ENCODE measurements around the gene BMP2.

Gene BMP2

GRCh38 chr20:6739406-6739805 lies 28.1 kb upstream of the BMP2 start:
- no peak overlapping the region for H3K4me3 ChIP-seq (ENCODE audit: insufficient read depth, low read depth, low read length, poor library complexity, severe bottlenecking)
- no peaks in the 10 kb centered on the region for H3K9me3 ChIP-seq (ENCODE audit: control insufficient read depth, low read length)
- no peaks in the 10 kb centered on the region for H3K27me3 ChIP-seq (replicated peaks; ENCODE audit: control insufficient read depth, insufficient read depth, low read length, poor library complexity, severe bottlenecking)
- H3K27ac ChIP-seq (ENCODE audit: insufficient read depth, low read length, poor library complexity, severe bottlenecking): no peak overlapping the region
- no peak for DNase-seq
- H3K36me3 ChIP-seq (ENCODE audit: control insufficient read depth, insufficient read depth, low read length): no peaks in the 10 kb centered on the region
- H3K4me1 ChIP-seq (ENCODE audit: control insufficient read depth, insufficient read depth, low read length, poor library complexity, severe bottlenecking): no peaks in the 10 kb centered on the region

- Histone ChIP-seq H3K27me3 (replicated peaks; ENCODE audit: control insufficient read depth, insufficient read depth, low read length, poor library complexity, severe bottlenecking) (no peaks in the 10 kb centered on the region), H3K27ac (ENCODE audit: insufficient read depth, low read length, poor library complexity, severe bottlenecking) (no peak overlapping the region), H3K9me3 (ENCODE audit: control insufficient read depth, low read length) (no peaks in the 10 kb centered on the region), H3K4me3 (ENCODE audit: insufficient read depth, low read depth, low read length, poor library complexity, severe bottlenecking) (no peak overlapping the region), H3K4me1 (ENCODE audit: control insufficient read depth, insufficient read depth, low read length, poor library complexity, severe bottlenecking) (no peaks in the 10 kb centered on the region), H3K36me3 (ENCODE audit: control insufficient read depth, insufficient read depth, low read length) (no peaks in the 10 kb centered on the region)
- no peak for DNase-seq
Observed at GRCh38 chr20:6740096-6740495, 27.4 kb upstream of the BMP2 start.

DNA sequence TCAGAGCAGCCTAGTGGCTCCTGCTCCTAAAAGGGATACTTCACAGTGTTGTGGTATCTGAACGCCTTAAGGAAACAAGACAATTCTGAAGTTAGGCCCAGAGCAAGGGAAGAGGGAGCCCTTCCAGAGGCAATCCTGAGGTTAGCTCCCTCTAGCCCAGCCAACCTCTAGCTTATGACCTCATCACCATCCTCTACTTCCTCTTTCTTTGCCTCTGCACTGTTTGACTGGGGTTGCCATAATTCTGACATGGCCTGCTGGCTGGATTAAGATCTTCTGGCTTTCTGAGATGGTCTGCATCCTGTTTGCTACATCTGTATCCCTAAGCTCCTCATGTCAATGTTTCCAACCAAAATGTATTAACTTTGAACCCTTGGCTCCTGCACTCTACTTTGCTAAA lies 23.3 kb upstream of the BMP2 start:
- no peak for DNase-seq
- Histone ChIP-seq H3K4me1 (ENCODE audit: control insufficient read depth, insufficient read depth, low read length, poor library complexity, severe bottlenecking) (no peaks in the 10 kb centered on the region), H3K4me3 (ENCODE audit: insufficient read depth, low read depth, low read length, poor library complexity, severe bottlenecking) (no peak overlapping the region), H3K9me3 (ENCODE audit: control insufficient read depth, low read length) (no peaks in the 10 kb centered on the region), H3K27me3 (replicated peaks; ENCODE audit: control insufficient read depth, insufficient read depth, low read length, poor library complexity, severe bottlenecking) (no peaks in the 10 kb centered on the region), H3K36me3 (ENCODE audit: control insufficient read depth, insufficient read depth, low read length) (no peaks in the 10 kb centered on the region), H3K27ac (ENCODE audit: insufficient read depth, low read length, poor library complexity, severe bottlenecking) (no peak overlapping the region)

DNA sequence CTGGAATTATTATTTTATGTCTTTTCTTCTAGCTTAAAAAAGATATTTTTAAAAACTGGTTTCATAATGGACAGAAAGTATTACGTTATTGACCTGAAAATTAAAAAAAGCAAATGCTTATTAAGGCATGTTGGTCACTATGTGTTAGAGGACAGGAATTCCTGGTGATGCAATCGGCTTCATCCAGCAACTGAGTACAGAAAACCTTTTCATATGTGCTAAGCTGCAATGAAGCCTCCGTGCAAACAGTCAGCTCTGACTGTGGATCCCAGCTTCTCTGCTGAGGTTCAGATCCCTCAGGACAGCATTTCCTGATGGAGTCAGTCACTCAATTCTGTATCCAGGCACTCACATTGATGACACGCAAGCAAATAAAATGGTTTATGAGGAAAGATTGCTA lies 22.7 kb upstream of the BMP2 start:
- Histone ChIP-seq H3K4me3 (ENCODE audit: insufficient read depth, low read depth, low read length, poor library complexity, severe bottlenecking) (no peak overlapping the region), H3K9me3 (ENCODE audit: control insufficient read depth, low read length) (no peaks in the 10 kb centered on the region), H3K27ac (ENCODE audit: insufficient read depth, low read length, poor library complexity, severe bottlenecking) (no peak overlapping the region), H3K27me3 (replicated peaks; ENCODE audit: control insufficient read depth, insufficient read depth, low read length, poor library complexity, severe bottlenecking) (no peaks in the 10 kb centered on the region), H3K36me3 (ENCODE audit: control insufficient read depth, insufficient read depth, low read length) (no peaks in the 10 kb centered on the region), H3K4me1 (ENCODE audit: control insufficient read depth, insufficient read depth, low read length, poor library complexity, severe bottlenecking) (no peaks in the 10 kb centered on the region)
- DNase-seq: no peak

- no peak overlapping the region for H3K4me3 ChIP-seq (ENCODE audit: insufficient read depth, low read depth, low read length, poor library complexity, severe bottlenecking)
- H3K9me3 ChIP-seq (ENCODE audit: control insufficient read depth, low read length): no peaks in the 10 kb centered on the region
- no peak overlapping the region for H3K27ac ChIP-seq (ENCODE audit: insufficient read depth, low read length, poor library complexity, severe bottlenecking)
- H3K27me3 ChIP-seq (replicated peaks; ENCODE audit: control insufficient read depth, insufficient read depth, low read length, poor library complexity, severe bottlenecking): no peaks in the 10 kb centered on the region
- no peaks in the 10 kb centered on the region for H3K36me3 ChIP-seq (ENCODE audit: control insufficient read depth, insufficient read depth, low read length)
- DNase-seq: no peak
- no peaks in the 10 kb centered on the region for H3K4me1 ChIP-seq (ENCODE audit: control insufficient read depth, insufficient read depth, low read length, poor library complexity, severe bottlenecking)
Observed at GRCh38 chr20:6746901-6747609, 20.4 kb upstream of the BMP2 start.

DNA sequence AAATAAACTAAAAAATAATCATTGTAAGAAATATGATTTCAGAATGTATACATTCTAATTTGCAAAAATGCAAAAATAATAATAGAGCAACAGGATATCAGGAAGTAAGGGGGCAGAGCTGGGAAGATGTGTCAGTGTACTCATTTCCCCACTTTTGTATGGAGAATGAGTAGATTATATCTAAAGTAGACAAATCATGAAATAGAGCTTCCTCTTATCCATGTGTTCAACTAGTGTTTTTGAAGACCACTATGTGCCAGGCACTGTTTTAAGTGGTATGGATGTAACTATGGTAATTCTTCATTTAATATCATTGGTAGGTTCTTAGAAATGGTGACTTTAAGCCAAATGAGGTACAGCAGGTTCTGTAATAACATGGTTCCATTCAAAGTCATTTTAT lies 17.0 kb upstream of the BMP2 start:
- Histone ChIP-seq H3K4me3 (ENCODE audit: insufficient read depth, low read depth, low read length, poor library complexity, severe bottlenecking) (no peak overlapping the region), H3K27me3 (replicated peaks; ENCODE audit: control insufficient read depth, insufficient read depth, low read length, poor library complexity, severe bottlenecking) (no peaks in the 10 kb centered on the region), H3K27ac (ENCODE audit: insufficient read depth, low read length, poor library complexity, severe bottlenecking) (no peak overlapping the region), H3K4me1 (ENCODE audit: control insufficient read depth, insufficient read depth, low read length, poor library complexity, severe bottlenecking) (no peaks in the 10 kb centered on the region), H3K9me3 (ENCODE audit: control insufficient read depth, low read length) (no peaks in the 10 kb centered on the region), H3K36me3 (ENCODE audit: control insufficient read depth, insufficient read depth, low read length) (no peaks in the 10 kb centered on the region)
- DNase-seq: no peak

GRCh38 chr20:6756693-6757595 lies 10.5 kb upstream of the BMP2 start:
- H3K9me3 ChIP-seq (ENCODE audit: control insufficient read depth, low read length): no peaks in the 10 kb centered on the region

GRCh38 chr20:6764619-6765018 lies 2.9 kb upstream of the BMP2 start:
- H3K4me1 ChIP-seq (ENCODE audit: control insufficient read depth, insufficient read depth, low read length, poor library complexity, severe bottlenecking): no peaks in the 10 kb centered on the region
- no peak overlapping the region for H3K4me3 ChIP-seq (ENCODE audit: insufficient read depth, low read depth, low read length, poor library complexity, severe bottlenecking)
- no peak overlapping the region for H3K27ac ChIP-seq (ENCODE audit: insufficient read depth, low read length, poor library complexity, severe bottlenecking)
- no peaks in the 10 kb centered on the region for H3K27me3 ChIP-seq (replicated peaks; ENCODE audit: control insufficient read depth, insufficient read depth, low read length, poor library complexity, severe bottlenecking)
- H3K9me3 ChIP-seq (ENCODE audit: control insufficient read depth, low read length): no peaks in the 10 kb centered on the region
- no peaks in the 10 kb centered on the region for H3K36me3 ChIP-seq (ENCODE audit: control insufficient read depth, insufficient read depth, low read length)
- no peak for DNase-seq

More at GRCh38 chr20:6756693-6757595, 10.5 kb upstream of the BMP2 start:
- no peaks in the 10 kb centered on the region for H3K27me3 ChIP-seq (replicated peaks; ENCODE audit: control insufficient read depth, insufficient read depth, low read length, poor library complexity, severe bottlenecking)
- DNase-seq: no peak
- no peak overlapping the region for H3K27ac ChIP-seq (ENCODE audit: insufficient read depth, low read length, poor library complexity, severe bottlenecking)
- H3K4me1 ChIP-seq (ENCODE audit: control insufficient read depth, insufficient read depth, low read length, poor library complexity, severe bottlenecking): no peaks in the 10 kb centered on the region
- no peak overlapping the region for H3K4me3 ChIP-seq (ENCODE audit: insufficient read depth, low read depth, low read length, poor library complexity, severe bottlenecking)
- H3K36me3 ChIP-seq (ENCODE audit: control insufficient read depth, insufficient read depth, low read length): no peaks in the 10 kb centered on the region

DNA sequence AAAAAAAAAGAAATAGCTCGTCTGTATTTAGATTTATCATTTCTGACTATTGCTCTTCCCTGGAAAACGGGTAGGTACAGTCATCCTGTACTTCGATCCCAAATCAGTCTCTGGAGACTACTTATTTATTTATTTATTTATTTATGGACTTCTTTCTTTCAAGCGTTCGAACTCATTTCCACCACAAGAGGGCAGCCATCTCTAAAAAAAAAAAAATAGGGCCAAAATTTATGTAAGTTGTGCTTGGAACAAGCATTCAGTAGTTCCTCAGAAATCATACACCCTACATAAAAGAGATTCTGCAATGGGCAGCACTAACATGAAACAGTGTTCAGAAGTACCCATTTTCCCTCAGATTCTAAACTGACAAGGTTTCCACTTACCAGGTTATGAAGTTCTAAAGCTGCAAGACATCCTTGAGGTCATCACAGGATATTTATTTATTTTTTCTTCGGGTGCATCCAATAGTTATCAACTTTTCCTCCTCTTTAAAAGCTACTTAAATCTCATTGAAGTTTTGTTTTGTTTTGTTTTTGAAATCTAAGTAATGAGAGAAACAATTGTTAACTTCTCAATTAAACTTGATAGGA lies 1.9 kb upstream of the BMP2 start:
- no peak for DNase-seq
- no peak overlapping the region for H3K4me3 ChIP-seq (ENCODE audit: insufficient read depth, low read depth, low read length, poor library complexity, severe bottlenecking)
- H3K36me3 ChIP-seq (ENCODE audit: control insufficient read depth, insufficient read depth, low read length): no peaks in the 10 kb centered on the region
- H3K9me3 ChIP-seq (ENCODE audit: control insufficient read depth, low read length): no peaks in the 10 kb centered on the region
- no peak overlapping the region for H3K27ac ChIP-seq (ENCODE audit: insufficient read depth, low read length, poor library complexity, severe bottlenecking)
- H3K27me3 ChIP-seq (replicated peaks; ENCODE audit: control insufficient read depth, insufficient read depth, low read length, poor library complexity, severe bottlenecking): no peaks in the 10 kb centered on the region
- no peaks in the 10 kb centered on the region for H3K4me1 ChIP-seq (ENCODE audit: control insufficient read depth, insufficient read depth, low read length, poor library complexity, severe bottlenecking)

DNA sequence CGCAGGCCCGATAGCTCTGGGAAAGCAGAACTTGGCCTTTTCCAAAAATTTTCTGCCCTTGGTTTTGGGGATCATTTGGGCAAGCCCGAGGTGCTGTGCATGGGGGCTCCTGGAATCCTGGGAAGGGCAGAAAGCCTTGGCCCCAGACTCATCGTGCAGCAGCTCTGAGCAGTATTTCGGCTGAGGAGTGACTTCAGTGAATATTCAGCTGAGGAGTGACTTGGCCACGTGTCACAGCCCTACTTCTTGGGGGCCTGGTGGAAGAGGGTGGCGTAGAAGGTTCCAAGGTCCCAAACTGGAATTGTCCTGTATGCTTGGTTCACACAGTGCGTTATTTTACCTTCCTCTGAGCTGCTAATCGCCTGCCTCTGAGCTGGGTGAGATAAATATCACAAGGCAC lies 1.1 kb upstream of the BMP2 start:
- Histone ChIP-seq H3K4me1 (ENCODE audit: control insufficient read depth, insufficient read depth, low read length, poor library complexity, severe bottlenecking) (no peaks in the 10 kb centered on the region), H3K27me3 (replicated peaks; ENCODE audit: control insufficient read depth, insufficient read depth, low read length, poor library complexity, severe bottlenecking) (no peaks in the 10 kb centered on the region), H3K4me3 (ENCODE audit: insufficient read depth, low read depth, low read length, poor library complexity, severe bottlenecking) (no peak overlapping the region), H3K36me3 (ENCODE audit: control insufficient read depth, insufficient read depth, low read length) (no peaks in the 10 kb centered on the region), H3K9me3 (ENCODE audit: control insufficient read depth, low read length) (no peaks in the 10 kb centered on the region), H3K27ac (ENCODE audit: insufficient read depth, low read length, poor library complexity, severe bottlenecking) (no peak overlapping the region)
- DNase-seq: no peak

Data from effector memory CD4-positive, alpha-beta T cell (primary cell).